Astrocyte of the spinal cord (primary cell): ENCODE results near the gene MPP4.

Experiments
- DNase-seq: peaks from one replicate; pipeline ENCODE4 v3.0.0; 2011; ENCODE audit warnings: low read depth, low spot score
- H3K4me3 ChIP-seq: 2 replicates; pipeline ENCODE4 v1.5.1; 2011; ENCODE audit warnings: low read depth, mild to moderate bottlenecking, low read length, moderate library complexity
- CTCF ChIP-seq: IDR thresholded peaks from 2 replicates; pipeline ENCODE4 v1.5.1; 2012; ENCODE audit warnings: low read depth, mild to moderate bottlenecking, low read length, inconsistent platforms
- in situ Hi-C: cut with HindIII; loops from 2 replicates; pipeline ENCODE4 v1.10.0; 2017; ENCODE audit warnings: low sequenced_read_pairs

Gene MPP4

GRCh38 chr2:201600906-201601305 lies 97.5 kb downstream of the MPP4 start:
- in situ Hi-C loops: no loop called here
- DNase-seq: no peak
- H3K4me3 ChIP-seq: no peak overlapping the region
- no peak for TF ChIP-seq CTCF

GRCh38 chr2:201597397-201597796 lies 101.0 kb downstream of the MPP4 start:
- no peak for TF ChIP-seq CTCF
- no peak overlapping the region for H3K4me3 ChIP-seq
- no peak for DNase-seq
- in situ Hi-C loops: no loop called here
